Activated CD4-positive, CD25-positive, alpha-beta regulatory T cell treated with anti-CD3 and anti-CD28 coated beads, Interleukin-2, amount 50 U/mL, for 72 hours (primary cell): ENCODE data around the gene MNT.
"Not testable (repeated sequence)": the region's sequence is repeated elsewhere in the genome, so short reads cannot be mapped to it uniquely, and the experiment has no call there.

Source experiments
- DNase-seq: peaks from one replicate; pipeline ENCODE4 v3.0.0; 2021

MNT gene, protein sequence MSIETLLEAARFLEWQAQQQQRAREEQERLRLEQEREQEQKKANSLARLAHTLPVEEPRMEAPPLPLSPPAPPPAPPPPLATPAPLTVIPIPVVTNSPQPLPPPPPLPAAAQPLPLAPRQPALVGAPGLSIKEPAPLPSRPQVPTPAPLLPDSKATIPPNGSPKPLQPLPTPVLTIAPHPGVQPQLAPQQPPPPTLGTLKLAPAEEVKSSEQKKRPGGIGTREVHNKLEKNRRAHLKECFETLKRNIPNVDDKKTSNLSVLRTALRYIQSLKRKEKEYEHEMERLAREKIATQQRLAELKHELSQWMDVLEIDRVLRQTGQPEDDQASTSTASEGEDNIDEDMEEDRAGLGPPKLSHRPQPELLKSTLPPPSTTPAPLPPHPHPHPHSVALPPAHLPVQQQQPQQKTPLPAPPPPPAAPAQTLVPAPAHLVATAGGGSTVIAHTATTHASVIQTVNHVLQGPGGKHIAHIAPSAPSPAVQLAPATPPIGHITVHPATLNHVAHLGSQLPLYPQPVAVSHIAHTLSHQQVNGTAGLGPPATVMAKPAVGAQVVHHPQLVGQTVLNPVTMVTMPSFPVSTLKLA

DNA sequence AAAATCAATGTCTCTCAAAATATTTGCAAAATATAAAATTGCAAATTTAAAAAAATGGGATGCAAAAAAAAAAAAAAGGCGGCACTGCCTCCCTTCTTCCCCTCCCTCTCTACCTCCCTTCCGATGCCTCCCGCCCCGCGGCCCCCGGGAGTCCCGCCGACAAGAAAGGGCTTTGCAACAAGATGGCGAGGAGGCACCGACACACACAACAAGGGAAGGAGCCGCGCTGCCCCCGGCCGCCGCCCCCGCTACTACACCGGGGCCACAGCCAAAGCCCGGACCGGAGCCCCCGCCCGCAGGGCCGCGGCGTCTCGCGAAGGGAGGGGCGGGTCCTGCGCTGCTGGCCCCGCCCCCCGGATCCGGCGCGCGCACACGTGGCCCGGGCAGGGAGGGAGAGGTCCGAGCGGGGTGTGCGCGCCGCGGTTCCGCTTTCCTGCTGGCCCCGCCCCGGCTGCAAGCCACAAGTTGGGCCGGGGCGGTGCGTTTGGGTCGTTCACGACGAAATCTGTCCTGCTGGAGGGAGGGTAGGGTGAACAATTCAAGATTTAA lies at the start of gene MNT:
MNT (minus strand) TSS at position 184 of the 549 bp plus-strand sequence. CDS start 348 bp downstream, outside the sequence.
- peak; percentile 92 for DNase-seq

DNA sequence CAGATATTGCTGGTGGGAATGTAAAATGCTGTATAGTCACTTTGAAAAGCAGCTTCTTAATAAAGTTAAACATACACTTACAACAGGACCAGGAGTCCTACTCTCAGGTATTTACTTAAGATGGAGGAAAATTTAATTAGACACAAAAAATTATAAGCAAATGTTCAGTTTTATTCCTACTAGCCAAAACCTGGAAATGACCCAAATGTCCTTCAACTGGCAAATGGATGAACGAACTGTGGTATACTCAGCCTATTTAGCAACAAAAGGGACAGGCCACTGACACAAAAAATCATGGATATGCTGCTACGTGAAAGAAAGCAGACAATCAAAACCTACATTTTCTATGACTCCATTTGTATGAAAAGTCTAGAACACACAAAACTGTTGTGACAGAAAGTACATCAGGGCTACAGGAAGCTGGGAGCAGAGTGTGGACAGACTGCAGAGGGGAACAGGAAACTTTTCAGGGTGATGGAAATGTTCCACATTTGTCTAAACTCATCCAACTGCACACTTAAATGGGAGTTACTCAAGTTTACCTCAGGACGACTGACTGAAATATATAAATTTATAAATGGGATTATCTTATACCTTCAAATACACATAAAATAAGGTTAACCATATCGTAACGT lies 49.3 kb upstream of the MNT start:
- no peak for DNase-seq

GRCh38 chr17:2449486-2449885 lies 48.6 kb upstream of the MNT start:
- no peak for DNase-seq

DNA sequence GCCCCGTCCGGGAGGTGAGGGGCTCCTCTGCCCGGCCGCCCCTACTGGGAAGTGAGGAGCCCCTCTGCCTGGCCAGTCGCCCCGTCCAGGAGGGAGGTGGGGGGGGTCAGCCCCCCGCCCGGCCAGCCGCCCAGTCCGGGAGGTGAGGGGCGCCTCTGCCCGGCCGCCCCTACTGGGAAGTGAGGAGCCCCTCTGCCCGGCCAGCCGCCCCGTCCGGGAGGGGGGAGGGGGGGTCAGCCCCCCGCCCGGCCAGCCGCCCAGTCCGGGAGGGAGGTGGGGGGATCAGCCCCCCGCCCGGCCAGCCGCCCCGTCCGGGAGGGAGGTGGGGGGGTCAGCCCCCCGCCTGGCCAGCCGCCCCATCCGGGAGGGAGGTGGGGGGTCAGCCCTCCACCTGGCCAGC lies 46.6 kb upstream of the MNT start:
- DNase-seq, result not testable (repeated sequence)

DNA sequence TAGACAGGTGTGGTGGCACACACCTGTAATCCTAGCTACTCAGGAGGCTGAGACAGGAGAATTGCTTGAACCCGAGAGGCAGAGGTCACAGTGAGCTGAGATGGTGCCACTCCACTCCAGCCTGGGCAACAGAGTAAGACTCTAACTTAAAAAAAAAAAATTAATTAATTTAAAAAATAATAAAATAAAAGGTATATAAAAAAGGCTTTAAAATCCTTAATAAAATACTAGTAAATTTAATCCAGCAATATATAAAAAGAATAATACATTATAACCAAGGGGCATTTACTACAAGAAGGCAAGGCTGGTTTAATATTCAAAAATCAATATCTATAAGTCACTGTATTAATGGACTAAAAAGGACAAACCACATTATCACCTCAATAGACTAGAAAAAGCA lies 44.8 kb upstream of the MNT start:
- DNase-seq, result no peak

DNA sequence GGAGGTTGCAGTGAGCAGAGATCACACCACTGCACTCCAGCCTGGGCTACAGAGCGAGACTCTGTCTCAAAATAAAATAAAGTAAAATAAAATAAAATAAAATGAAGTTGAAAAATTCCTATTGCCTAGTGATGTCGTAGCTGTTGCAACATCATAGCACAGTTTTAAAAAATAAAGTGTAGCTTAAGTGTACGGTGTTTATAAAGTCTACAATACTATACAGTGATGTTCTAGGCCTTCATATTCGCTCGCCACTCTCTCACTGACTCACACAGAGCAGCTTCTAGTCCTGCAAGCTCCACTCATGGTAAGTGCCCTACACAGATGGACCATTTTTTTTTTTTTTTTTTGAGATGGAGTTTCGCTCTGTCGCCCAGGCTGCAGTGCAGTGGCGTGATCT lies 43.5 kb upstream of the MNT start:
- no peak for DNase-seq

- no peak for DNase-seq
These were observed 41.3 kb upstream of the MNT start for GRCh38 chr17:2442166-2442565.

DNA sequence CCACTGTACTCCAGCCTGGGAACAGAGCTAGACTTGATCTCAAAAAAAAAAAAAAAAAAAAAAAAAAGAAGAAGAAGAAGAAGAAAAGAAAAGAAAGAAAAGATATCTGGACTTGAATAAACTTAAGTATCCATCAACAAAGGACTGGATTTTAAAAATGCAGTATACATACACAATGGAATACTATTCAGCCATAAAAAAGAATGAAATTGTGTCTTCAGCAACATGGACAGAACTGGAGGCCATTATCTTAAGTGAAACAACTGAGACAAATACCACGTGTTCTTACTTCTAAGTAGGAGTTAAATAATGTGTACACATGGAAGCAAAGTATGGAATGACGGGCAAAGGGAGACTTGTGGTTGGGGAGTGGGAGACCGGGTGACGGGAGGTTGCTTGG lies 40.1 kb upstream of the MNT start:
- no peak for DNase-seq

GRCh38 chr17:2439997-2440396 lies 39.1 kb upstream of the MNT start:
- not testable (repeated sequence) for DNase-seq

- no peak for DNase-seq
These were observed 38.0 kb upstream of the MNT start for GRCh38 chr17:2438823-2439222.

DNA sequence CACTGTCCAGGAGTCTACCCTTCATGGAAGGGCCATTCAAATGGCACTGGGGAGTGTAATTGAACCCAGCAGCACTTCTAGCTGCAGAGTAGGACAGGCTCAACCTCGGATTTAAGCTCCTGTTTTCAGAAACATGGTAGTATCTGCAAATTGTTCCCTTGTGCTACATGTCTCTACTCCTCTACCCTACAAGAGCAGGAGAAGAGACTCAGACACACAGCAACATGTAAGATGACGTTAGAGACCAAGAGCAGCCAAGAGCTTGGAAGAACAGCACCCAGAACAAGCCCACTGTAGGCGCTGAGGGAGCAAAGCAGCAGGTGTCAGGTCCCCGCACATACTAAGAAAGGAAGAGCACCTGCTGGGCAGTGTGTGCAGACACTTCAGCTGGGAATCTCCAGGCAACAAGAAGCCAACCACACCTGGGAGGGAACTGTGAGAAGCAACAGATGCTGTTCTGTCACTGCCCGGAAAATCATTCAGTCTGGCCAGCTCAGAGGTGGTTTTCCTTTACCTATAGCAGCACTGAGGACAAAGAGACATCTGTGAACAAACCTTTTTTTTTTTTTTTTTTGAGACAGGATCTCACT lies 35.6 kb upstream of the MNT start:
- DNase-seq, result no peak

DNA sequence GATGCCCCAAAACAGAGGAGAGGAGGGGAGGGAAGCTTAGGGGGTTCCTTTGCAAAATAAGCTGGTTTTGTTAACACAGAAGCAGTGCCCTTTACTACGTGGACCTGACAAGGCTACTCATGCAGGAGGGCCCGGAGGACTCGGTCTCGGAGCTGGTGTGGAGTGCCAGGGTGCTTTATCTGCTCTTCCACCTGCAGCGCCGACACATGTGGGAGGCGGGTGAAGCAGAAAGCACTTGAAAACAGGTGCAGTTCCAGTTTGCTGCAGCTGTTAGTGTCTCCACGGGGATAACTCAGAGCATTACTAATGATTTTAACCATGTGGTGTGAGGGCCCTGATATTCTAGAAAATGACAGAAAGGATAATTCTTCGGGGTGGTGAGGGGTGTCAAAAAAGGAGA lies 35.0 kb upstream of the MNT start:
- no peak for DNase-seq

DNA sequence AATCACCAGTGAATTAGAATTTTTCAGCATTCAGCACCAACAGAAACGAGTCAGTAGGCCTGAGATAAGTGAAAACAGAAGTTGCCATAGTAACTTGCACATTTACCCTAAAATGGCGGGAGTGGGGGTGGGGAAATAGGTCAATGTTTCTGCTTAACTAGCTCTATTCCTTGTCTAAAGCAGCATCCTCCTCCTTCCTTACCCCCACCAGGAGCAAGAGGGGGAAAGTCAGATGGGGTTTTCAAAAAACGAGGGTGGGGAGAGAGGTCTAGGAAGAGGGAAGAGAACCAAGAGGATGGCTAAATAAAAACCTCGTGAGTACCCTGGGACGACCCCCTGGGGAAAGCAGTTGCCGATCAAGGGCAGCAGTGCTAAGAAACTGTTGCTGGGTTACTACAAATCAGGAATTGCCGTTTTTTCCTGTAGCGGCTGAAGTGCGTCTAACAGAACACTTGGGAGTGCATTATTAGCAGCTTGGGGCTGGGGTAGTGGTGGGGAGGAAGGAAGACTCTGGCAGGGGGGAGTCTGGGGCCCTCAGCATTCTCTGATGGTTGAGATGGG lies 34.4 kb upstream of the MNT start:
- DNase-seq, result no peak

DNA sequence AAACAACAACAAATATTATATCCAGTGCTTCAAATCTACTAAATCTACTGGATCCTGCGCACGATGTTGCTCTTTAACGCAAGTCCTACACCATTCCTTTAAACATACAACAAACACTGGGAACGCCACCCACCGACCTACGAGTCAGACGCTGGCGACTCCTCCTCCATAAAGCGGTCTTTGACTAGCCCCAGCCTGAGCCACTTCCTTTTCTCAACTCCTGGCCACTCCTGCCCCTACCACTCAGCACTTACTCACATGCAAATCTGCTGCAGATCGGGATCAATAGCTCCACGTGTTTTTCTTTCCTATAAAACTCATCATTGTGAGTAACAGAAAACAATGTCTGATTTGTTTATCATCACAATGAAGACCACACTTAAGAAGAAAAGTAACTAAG lies 32.8 kb upstream of the MNT start:
- DNase-seq, result no peak

DNA sequence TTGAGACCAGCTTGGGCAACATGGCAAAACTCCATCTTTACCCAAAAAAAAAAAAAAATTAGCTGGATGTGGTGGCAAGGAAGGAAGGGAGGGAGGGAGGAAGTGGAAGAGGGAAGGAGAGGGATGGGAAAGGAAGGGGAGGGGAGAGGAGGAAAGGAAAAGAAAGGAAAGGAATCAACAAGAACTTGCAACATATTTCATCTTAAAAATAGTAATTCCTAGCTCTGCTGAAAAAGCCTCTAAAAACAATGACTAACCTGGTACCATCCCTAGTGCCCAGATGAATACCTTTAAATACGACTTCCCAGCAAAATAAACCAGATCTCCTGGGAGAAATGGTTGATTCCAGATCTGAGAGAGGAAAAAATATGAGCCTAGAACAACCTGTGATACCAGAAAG lies 27.1 kb upstream of the MNT start:
- DNase-seq, result no peak

- DNase-seq, result no peak
These were observed 26.4 kb upstream of the MNT start for GRCh38 chr17:2427215-2427614.

- no peak for DNase-seq
These were observed 22.4 kb upstream of the MNT start for GRCh38 chr17:2423271-2423670.

DNA sequence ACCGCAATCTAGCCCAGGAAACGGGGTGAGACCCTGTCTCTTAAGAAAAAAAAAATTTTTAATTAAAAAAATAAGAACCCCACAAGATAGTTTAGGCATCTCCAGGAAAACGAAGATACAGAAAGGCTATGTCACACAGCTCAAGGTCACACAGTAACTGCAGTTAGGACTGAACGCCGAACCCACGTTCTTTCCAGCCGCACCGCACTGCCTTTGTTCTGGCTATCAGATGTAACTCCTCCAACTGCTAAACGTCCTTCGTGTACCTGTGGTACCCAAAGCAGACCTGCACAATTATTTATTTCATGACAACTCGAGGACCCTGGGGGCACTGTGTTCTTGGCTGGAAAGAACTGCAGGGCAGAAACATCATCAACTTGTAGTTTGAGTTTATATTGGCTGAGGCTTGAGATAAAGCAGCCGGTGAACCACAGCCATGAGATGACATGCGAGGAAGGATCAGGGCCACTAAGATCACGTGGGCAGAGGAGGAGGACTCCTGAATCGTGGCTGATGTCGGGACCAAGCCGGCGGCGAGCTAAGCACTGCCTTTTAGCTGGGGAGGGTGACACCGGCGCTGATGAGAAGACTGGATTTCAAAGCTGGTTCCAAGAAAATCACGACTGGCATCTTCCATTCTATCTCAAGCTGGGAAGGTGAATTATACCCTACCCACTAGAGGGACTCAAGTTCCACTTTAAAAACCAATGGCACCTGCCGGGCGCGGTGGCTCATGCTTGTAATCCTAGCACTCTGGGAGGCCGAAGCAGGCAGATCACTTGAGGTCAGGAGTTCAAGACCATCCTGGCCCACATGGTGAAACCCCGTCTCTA lies 20.7 kb upstream of the MNT start:
- DNase-seq, result no peak

GRCh38 chr17:2420176-2420575 lies 19.3 kb upstream of the MNT start:
- DNase-seq, result no peak

DNA sequence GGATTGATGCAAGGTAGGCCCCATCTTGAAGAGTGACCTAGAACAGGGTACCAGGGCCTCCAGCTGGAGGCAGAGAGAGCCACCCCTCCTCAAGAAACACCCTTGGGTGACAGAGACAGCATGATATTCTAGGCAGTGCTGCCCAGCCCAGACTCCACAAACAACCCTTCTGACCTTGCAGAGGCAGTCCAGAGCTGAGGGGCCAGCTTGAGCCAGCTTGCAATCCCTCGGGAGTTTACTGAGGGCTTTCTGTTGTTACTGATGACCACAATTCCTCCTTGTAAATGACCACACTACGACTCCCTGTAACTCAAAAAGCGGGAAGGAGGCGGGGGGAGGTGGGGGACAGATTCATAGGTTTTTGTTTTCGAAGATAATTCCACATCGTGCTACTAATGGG lies 18.6 kb upstream of the MNT start:
- DNase-seq, result no peak

- no peak for DNase-seq
These were observed 17.7 kb upstream of the MNT start for GRCh38 chr17:2418572-2418971.

- peak; percentile 91 for DNase-seq
These were observed 15.3 kb upstream of the MNT start for GRCh38 chr17:2416010-2416734.
